RWPE2 (cell line): ENCODE data around the gene CUL9.
"Not testable (repeated sequence)": the region's sequence is repeated elsewhere in the genome, so short reads cannot be mapped to it uniquely, and the experiment has no call there.

ENCODE experiments used
- ATAC-seq: fragments of 200-7000 bp; cut with Tn5 transposase; 3 replicates; pipeline ENCODE4 v1.9.1; 2021; ENCODE audit warnings: low read depth
- DNase-seq: peaks from one replicate; pipeline ENCODE4 v3.0.0-alpha.2; 2020; ENCODE audit warnings: low spot score
- H3K27ac ChIP-seq: fragments of 450-650 bp; 2 replicates; pipeline ENCODE4 v1.5.1; 2017; ENCODE audit warnings: mild to moderate bottlenecking; ENCODE audit not compliant: poor library complexity, severe bottlenecking
- H3K27me3 ChIP-seq: fragments of 250-450 bp; sonication (Bioruptor Pico); 2 replicates; pipeline ENCODE4 v1.5.1; 2021; ENCODE audit warnings: mild to moderate bottlenecking, moderate library complexity; ENCODE audit not compliant: insufficient read depth, poor library complexity, severe bottlenecking
- H3K36me3 ChIP-seq: fragments of 250-450 bp; sonication (Bioruptor Pico); 2 replicates; pipeline ENCODE4 v1.5.1; 2020; ENCODE audit warnings: low read depth, mild to moderate bottlenecking, moderate library complexity
- H3K4me1 ChIP-seq: fragments of 250-450 bp; sonication (Bioruptor Pico); 2 replicates; pipeline ENCODE4 v1.5.1; 2021; ENCODE audit warnings: mild to moderate bottlenecking, moderate library complexity; ENCODE audit not compliant: insufficient read depth, poor library complexity, severe bottlenecking
- H3K4me3 ChIP-seq: fragments of 250-450 bp; sonication (Bioruptor Pico); 2 replicates; pipeline ENCODE4 v1.5.1; 2021; ENCODE audit warnings: mild to moderate bottlenecking, moderate library complexity; ENCODE audit not compliant: severe bottlenecking
- H3K9me3 ChIP-seq: fragments of 250-450 bp; sonication (Bioruptor Pico); 2 replicates; pipeline ENCODE4 v1.5.1; 2021; ENCODE audit warnings: mild to moderate bottlenecking, moderate library complexity; ENCODE audit not compliant: severe bottlenecking
- TF ChIP-seq, protein P1 (sequence below): fragments of 450-650 bp; IDR thresholded peaks from one replicate; pipeline ENCODE4 v1.5.1; 2017; ENCODE audit warnings: mild to moderate bottlenecking, moderate library complexity; ENCODE audit not compliant: poor library complexity, severe bottlenecking

Gene CUL9

GRCh38 chr6:43181942-43182860 lies at the start of gene CUL9:
TSS of gene CUL9 (plus strand) at chr6:43182196. CDS start at chr6:43184311, 2,115 bp downstream.
- no peak for DNase-seq
- Histone ChIP-seq H3K4me1 (peaks cover 5% of the 10 kb centered on the region), H3K36me3 (peaks cover 29% of the 10 kb centered on the region), H3K4me3 (peak within 1 kb of the TSS; percentile 41), H3K9me3 (no peaks in the 10 kb centered on the region), H3K27me3 (no peaks in the 10 kb centered on the region), H3K27ac (peak within 1 kb of the TSS; percentile 54)
- peak; percentile 85 for ATAC-seq
- TF ChIP-seq, protein P1, sequence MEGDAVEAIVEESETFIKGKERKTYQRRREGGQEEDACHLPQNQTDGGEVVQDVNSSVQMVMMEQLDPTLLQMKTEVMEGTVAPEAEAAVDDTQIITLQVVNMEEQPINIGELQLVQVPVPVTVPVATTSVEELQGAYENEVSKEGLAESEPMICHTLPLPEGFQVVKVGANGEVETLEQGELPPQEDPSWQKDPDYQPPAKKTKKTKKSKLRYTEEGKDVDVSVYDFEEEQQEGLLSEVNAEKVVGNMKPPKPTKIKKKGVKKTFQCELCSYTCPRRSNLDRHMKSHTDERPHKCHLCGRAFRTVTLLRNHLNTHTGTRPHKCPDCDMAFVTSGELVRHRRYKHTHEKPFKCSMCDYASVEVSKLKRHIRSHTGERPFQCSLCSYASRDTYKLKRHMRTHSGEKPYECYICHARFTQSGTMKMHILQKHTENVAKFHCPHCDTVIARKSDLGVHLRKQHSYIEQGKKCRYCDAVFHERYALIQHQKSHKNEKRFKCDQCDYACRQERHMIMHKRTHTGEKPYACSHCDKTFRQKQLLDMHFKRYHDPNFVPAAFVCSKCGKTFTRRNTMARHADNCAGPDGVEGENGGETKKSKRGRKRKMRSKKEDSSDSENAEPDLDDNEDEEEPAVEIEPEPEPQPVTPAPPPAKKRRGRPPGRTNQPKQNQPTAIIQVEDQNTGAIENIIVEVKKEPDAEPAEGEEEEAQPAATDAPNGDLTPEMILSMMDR: no peak

DNA sequence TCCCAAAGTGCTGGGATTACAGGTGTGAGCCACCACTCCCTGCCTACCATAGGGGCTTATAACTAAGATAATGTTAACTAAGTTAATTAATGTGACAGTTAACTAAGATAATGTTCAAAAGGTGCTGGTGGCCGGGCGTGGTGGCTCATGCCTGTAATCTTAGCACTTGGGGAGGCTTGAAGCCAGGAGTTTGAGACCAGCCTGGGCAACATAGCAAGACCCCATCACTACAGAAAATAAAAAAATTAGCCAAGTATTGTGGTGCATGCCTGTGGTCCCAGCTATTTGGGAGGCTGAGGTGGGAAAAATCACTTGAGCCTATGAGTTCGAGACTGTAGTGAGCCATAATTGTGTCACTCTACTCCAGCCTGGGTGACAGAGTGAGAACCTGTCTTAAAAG lies 43.7 kb upstream of the CUL9 start:
- no peak overlapping the region for H3K27ac ChIP-seq
- no peak for DNase-seq
- TF ChIP-seq, protein P1: no peak
- peaks cover 6% of the 10 kb centered on the region for H3K36me3 ChIP-seq
- no peaks in the 10 kb centered on the region for H3K27me3 ChIP-seq
- no peaks in the 10 kb centered on the region for H3K9me3 ChIP-seq
- H3K4me3 ChIP-seq: no peak overlapping the region
- H3K4me1 ChIP-seq: no peaks in the 10 kb centered on the region
- no peak for ATAC-seq

- ATAC-seq, H3K9me3 ChIP-seq, H3K4me3 ChIP-seq, H3K27me3 ChIP-seq, H3K27ac ChIP-seq, DNase-seq, H3K4me1 ChIP-seq, H3K36me3 ChIP-seq: not testable (repeated sequence)
These were observed 42.0 kb upstream of the CUL9 start for GRCh38 chr6:43139973-43140372.

DNA sequence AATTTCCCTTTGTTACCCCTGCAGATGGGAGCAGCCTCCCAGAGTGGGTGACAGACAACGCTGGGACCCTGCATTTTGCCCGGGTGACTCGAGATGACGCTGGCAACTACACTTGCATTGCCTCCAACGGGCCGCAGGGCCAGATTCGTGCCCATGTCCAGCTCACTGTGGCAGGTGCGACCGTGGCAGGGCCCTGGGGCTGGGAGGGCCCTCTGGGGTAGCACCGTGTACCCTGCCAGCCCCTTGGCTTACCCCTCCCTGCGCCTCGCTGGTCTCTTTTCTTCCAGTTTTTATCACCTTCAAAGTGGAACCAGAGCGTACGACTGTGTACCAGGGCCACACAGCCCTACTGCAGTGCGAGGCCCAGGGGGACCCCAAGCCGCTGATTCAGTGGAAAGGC lies 40.4 kb upstream of the CUL9 start:
- Histone ChIP-seq H3K4me1 (peaks cover 7% of the 10 kb centered on the region), H3K36me3 (peaks cover 4% of the 10 kb centered on the region; the same call in 1 of the 2 replicates), H3K9me3 (no peaks in the 10 kb centered on the region), H3K4me3 (no peak overlapping the region), H3K27ac (no peak overlapping the region), H3K27me3 (no peaks in the 10 kb centered on the region)
- no peak for ATAC-seq
- TF ChIP-seq, protein P1: no peak
- DNase-seq: no peak

- TF ChIP-seq, protein P1: no peak
- DNase-seq (no peak), ATAC-seq (no peak)
- Histone ChIP-seq H3K36me3 (peaks cover 9% of the 10 kb centered on the region; the same call in 1 of the 2 replicates), H3K4me3 (no peak overlapping the region), H3K4me1 (peaks cover 7% of the 10 kb centered on the region), H3K27ac (no peak overlapping the region), H3K9me3 (no peaks in the 10 kb centered on the region), H3K27me3 (no peaks in the 10 kb centered on the region)
These were observed 39.9 kb upstream of the CUL9 start for GRCh38 chr6:43142101-43142500.
